Smooth muscle cell of the umbilical artery (primary cell): ENCODE data around the gene SFXN3. TPM values are rescaled to one million over a fixed set of nuclear protein-coding genes. Genes with fewer than 3 reads are reported as not detected.

Experiments
- total RNA-seq: library from RNA; depleted of rRNA; stranded (reverse); fragments of >200 nt; gene quantifications from 2 replicates; pipeline ENCODE4 v1.2.3, GENCODE V29; 2014

SFXN3 gene
- 38.6 and 73.7 TPM in 2 replicates for total RNA-seq

GRCh38 chr10:101031128-101031795, at the start of gene SFXN3, which contains the start of gene PDZD7:
Gene SFXN3, plus strand, starts transcription at chr10:101031234. Its CDS starts 3,461 bp downstream, at chr10:101034695.
Gene PDZD7, minus strand, starts transcription at chr10:101031129. Its CDS starts 910 bp downstream, at chr10:101030219.

GRCh38 chr10:100986952-100987684, 43.9 kb upstream of the SFXN3 start, which contains the start of the genes MRPL43 and TWNK:
Gene MRPL43, minus strand, starts transcription at chr10:100987497. Its CDS starts 54 bp downstream, at chr10:100987443.
Gene TWNK, plus strand, starts transcription at chr10:100987543. Its CDS starts 668 bp downstream, at chr10:100988211.

GRCh38 chr10:100999742-101000126, 31.3 kb upstream of the SFXN3 start, which contains the start of gene LZTS2:
Gene LZTS2, plus strand, starts transcription at chr10:100999808. Its CDS starts 2,731 bp downstream, at chr10:101002539.

GRCh38 chr10:101061624-101062231, 30.7 kb downstream of the SFXN3 start, which contains the start of gene KAZALD1:
Gene KAZALD1, plus strand, starts transcription at chr10:101061989. Its CDS starts 604 bp downstream, at chr10:101062593.

Other genes with a start within 250 kb of the SFXN3 start
- 26.4 and 41.9 TPM in 2 replicates for gene SLF2, start 118.3 kb upstream of the SFXN3 start, total RNA-seq
- 1.2 and 1.4 TPM in 2 replicates for gene SEMA4G, start 61.7 kb upstream of the SFXN3 start, total RNA-seq
- 38.4 and 46.9 TPM in 2 replicates for gene MRPL43, start 43.7 kb upstream of the SFXN3 start, total RNA-seq
- 4.2 and 9.9 TPM in 2 replicates for gene TWNK, start 43.7 kb upstream of the SFXN3 start, total RNA-seq
- 49.3 and 91.0 TPM in 2 replicates for gene LZTS2, start 31.4 kb upstream of the SFXN3 start, total RNA-seq
- gene PDZD7, start 105 bp upstream of the SFXN3 start, total RNA-seq: 1.2 and 1.5 TPM in 2 replicates
- gene KAZALD1, start 30.8 kb downstream of the SFXN3 start, total RNA-seq: 3.6 and 5.9 TPM in 2 replicates
- not detected in 2 replicates for gene TLX1, start 100.1 kb downstream of the SFXN3 start, total RNA-seq
- gene LBX1, start 198.2 kb downstream of the SFXN3 start, total RNA-seq: not detected in 2 replicates